Thoracic aorta (tissue), 2 donors: ENCODE data around the gene ANP32E. TPM values are rescaled to one million over a fixed set of nuclear protein-coding genes. Genes with fewer than 3 reads are reported as not detected.
A peak's percentile ranks its signal among the peaks of the same experiment; 100 is the strongest.
"Not testable (repeated sequence)": the region's sequence is repeated elsewhere in the genome, so short reads cannot be mapped to it uniquely, and the experiment has no call there.

Experiments used
- ATAC-seq: fragments of 150-250 bp; one replicate; pipeline ENCODE4 v1.8.0; 2017; ENCODE audit warnings: low read depth; ENCODE audit not compliant: insufficient number of reproducible peaks, low FRiP score
- DNase-seq: peaks from one replicate; pipeline ENCODE4 v3.0.0-alpha.2; 2020; ENCODE audit warnings: low spot score
- H3K27ac ChIP-seq, 2 donors: fragments of 200-600 bp; sonication (generic); 1 replicate in 1 of 2; 2 replicates in 1 of 2; pipeline ENCODE4 v1.5.1; 2016; ENCODE audit warnings: mild to moderate bottlenecking in 2 of 2, moderate library complexity in 2 of 2
- H3K27me3 ChIP-seq: fragments of 200-600 bp; sonication (generic); replicated peaks from 2 replicates; pipeline ENCODE4 v1.6.0; 2016; ENCODE audit warnings: mild to moderate bottlenecking; ENCODE audit not compliant: insufficient read depth
- H3K36me3 ChIP-seq: fragments of 200-600 bp; sonication (generic); one replicate; pipeline ENCODE4 v1.5.1; 2016
- H3K4me1 ChIP-seq, 2 donors: fragments of 200-600 bp; sonication (generic); 1 replicate in 1 of 2; 2 replicates in 1 of 2; pipeline versions ENCODE4 v1.5.1 to v1.6.0; 2016; ENCODE audit warnings: low read depth in 2 of 2, mild to moderate bottlenecking in 1 of 2; ENCODE audit not compliant: control insufficient read depth in 1 of 2
- H3K4me3 ChIP-seq: fragments of 200-600 bp; sonication (generic); 2 replicates; pipeline ENCODE4 v1.5.1; 2016; ENCODE audit warnings: mild to moderate bottlenecking
- H3K9me3 ChIP-seq: fragments of 200-600 bp; sonication (generic); 2 replicates; pipeline ENCODE4 v1.5.1; 2016
- CTCF ChIP-seq: fragments of 200-600 bp; sonication (generic); IDR thresholded peaks from one replicate; pipeline ENCODE4 v1.5.1; 2019; ENCODE audit warnings: antibody characterized with exemption
- total RNA-seq, 2 donors: library from RNA; depleted of rRNA; stranded (reverse); fragments of >200 nt; gene quantifications; one replicate each; pipeline versions ENCODE4 v1.1.0 to v1.2.3, GENCODE V29; 2016

The ANP32E gene
- total RNA-seq, 2 donors from 2014 or later: 10.7 to 22.2 TPM

DNA sequence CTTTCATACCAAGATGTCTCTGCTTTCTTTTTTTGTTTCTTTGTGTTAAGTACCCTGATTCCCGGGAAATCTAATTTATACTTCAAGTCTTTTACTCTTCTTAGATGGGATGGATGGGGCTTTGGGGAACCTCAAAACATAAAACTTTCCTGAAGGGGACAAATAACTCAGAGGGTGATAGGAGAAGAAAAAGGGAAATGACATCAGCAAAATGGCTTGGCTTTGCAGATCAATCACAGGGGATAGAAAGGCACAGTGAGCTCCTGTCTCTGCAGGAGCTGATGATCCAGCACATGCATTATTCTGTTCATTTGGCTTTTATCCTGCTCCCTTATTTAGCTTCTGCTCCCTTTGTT is 20.3 kb upstream of the ANP32E start:
- DNase-seq (no peak), ATAC-seq (no peak)
- no peak for TF ChIP-seq CTCF
- H3K4me1 ChIP-seq: peaks cover 9 to 10% of the 10 kb centered on the region in 2 donors
- H3K4me3 ChIP-seq: peak overlapping the region; percentile 61
- peak overlapping the region; percentile 45 to 59 for H3K27ac ChIP-seq
- H3K27me3 ChIP-seq: no peaks in the 10 kb centered on the region
- no peaks in the 10 kb centered on the region for H3K9me3 ChIP-seq
- H3K36me3 ChIP-seq: no peaks in the 10 kb centered on the region

GRCh38 chr1:150249936-150250335 is 14.0 kb upstream of the ANP32E start:
- H3K36me3 ChIP-seq: no peaks in the 10 kb centered on the region
- no peaks in the 10 kb centered on the region for H3K27me3 ChIP-seq
- no peaks in the 10 kb centered on the region for H3K9me3 ChIP-seq
- TF ChIP-seq CTCF: no peak
- no peak overlapping the region for H3K4me3 ChIP-seq
- ATAC-seq (no peak), DNase-seq (no peak)
- H3K27ac ChIP-seq: no peak overlapping the region
- no peaks in the 10 kb centered on the region for H3K4me1 ChIP-seq

- Histone ChIP-seq H3K36me3 (no peaks in the 10 kb centered on the region), H3K9me3 (no peaks in the 10 kb centered on the region), H3K27me3 (no peaks in the 10 kb centered on the region), H3K27ac (no peak overlapping the region), H3K4me3 (no peak overlapping the region), H3K4me1 (no peaks in the 10 kb centered on the region)
- DNase-seq: no peak
- no peak for ATAC-seq
- TF ChIP-seq CTCF: no peak
Measured at GRCh38 chr1:150243003-150243402, 7.1 kb upstream of the ANP32E start.

DNA sequence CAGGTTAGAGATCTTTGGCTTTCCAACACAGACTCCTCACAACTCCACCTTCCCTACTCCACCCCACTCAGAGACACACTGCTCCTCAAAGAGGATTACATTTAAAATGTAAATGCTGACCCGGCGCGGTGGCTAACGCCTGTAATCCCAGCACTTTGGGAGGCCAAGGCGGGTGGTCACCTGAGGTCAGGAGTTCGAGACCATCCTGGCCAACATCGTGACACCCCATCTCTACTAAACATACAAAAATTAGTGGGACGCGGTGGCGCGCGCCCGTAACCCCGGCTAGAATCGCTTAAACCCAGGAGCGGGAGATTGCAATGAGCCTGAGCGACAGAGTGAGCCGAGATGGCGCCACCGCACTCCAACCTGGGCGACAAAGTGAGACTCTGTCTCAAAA is 1.8 kb upstream of the ANP32E start:
- H3K27me3 ChIP-seq: no peaks in the 10 kb centered on the region
- DNase-seq (no peak), ATAC-seq (no peak)
- TF ChIP-seq CTCF: no peak
- H3K9me3 ChIP-seq: no peaks in the 10 kb centered on the region
- no peak overlapping the region for H3K27ac ChIP-seq
- H3K36me3 ChIP-seq: no peaks in the 10 kb centered on the region
- H3K4me3 ChIP-seq: no peak overlapping the region
- H3K4me1 ChIP-seq: peaks cover 0 to 12% of the 10 kb centered on the region in 2 donors

GRCh38 chr1:150237176-150237575 is 1.3 kb upstream of the ANP32E start:
- ATAC-seq, H3K9me3 ChIP-seq, H3K27ac ChIP-seq, H3K27me3 ChIP-seq, DNase-seq, H3K4me3 ChIP-seq, H3K36me3 ChIP-seq: not testable (repeated sequence)
- H3K4me1 ChIP-seq: peaks cover 0 to 12% of the 10 kb centered on the region in 2 donors

DNA sequence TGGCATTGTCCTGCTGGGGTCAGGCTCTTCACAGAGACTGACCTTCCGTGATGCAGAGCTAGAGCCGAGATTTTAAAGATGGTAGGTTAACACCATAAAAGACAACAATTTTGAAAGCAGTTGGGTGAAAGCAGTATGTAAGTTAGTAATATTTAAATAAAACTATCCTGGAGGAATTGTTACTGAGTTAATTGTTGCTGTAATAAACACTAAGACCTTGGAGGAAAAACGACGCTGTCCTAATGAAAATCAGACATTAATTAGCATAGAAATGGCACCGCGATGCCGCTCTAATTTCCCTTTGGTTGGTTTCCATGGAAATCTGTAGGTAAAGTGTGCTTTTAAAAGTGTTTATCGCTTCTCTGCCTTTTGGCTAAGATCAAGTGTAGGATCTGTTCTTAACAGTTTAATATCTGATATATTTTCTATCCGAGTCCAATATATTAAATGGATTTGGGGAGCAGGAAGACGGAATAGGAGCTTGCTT is 745 bp upstream of the ANP32E start:
- Histone ChIP-seq H3K4me3 (peak overlapping the region; percentile 82), H3K27ac (peak overlapping the region in 1 of 2 donors; percentile 24), H3K4me1 (peaks cover 0 to 12% of the 10 kb centered on the region in 2 donors), H3K9me3 (no peaks in the 10 kb centered on the region), H3K27me3 (no peaks in the 10 kb centered on the region), H3K36me3 (no peaks in the 10 kb centered on the region)
- ATAC-seq (no peak), DNase-seq (no peak)
- TF ChIP-seq CTCF: no peak
